Neural progenitor cell (in vitro differentiated cells): ENCODE data around the gene SEMA5B.

Experiments used
- EZH2 ChIP-seq: fragments of 200-600 bp; sonication (generic); IDR thresholded peaks from 2 replicates; pipeline ENCODE4 v1.6.1; 2017; ENCODE audit warnings: antibody characterized with exemption, mild to moderate bottlenecking, moderate library complexity
- TF ChIP-seq, protein P1 (sequence below): fragments of 200-600 bp; sonication (generic); IDR thresholded peaks from 2 replicates; pipeline ENCODE4 v1.5.1; 2017; ENCODE audit warnings: antibody characterized with exemption, mild to moderate bottlenecking

DNA sequence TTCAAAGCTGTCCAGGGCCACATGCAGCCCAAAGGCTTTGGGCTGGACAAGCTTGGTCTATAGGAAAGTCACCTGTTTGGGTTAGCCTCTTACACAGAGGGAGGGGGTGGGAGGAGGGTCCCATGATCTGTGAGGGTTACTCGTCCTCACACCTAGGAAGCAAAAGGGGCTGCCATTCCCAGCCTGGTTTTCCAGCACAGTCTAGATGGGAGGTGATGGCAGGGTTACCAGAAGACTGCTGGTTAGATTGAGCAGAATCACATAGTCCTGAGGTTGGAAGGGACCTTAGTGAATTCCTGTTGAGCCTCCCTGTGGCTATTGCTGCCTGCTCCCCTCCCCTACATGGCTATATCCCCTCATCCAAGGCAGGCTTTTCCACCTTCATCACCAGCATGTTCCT, 101.8 kb downstream of the SEMA5B start:
- TF ChIP-seq EZH2 = no peak
- TF ChIP-seq, protein P1, sequence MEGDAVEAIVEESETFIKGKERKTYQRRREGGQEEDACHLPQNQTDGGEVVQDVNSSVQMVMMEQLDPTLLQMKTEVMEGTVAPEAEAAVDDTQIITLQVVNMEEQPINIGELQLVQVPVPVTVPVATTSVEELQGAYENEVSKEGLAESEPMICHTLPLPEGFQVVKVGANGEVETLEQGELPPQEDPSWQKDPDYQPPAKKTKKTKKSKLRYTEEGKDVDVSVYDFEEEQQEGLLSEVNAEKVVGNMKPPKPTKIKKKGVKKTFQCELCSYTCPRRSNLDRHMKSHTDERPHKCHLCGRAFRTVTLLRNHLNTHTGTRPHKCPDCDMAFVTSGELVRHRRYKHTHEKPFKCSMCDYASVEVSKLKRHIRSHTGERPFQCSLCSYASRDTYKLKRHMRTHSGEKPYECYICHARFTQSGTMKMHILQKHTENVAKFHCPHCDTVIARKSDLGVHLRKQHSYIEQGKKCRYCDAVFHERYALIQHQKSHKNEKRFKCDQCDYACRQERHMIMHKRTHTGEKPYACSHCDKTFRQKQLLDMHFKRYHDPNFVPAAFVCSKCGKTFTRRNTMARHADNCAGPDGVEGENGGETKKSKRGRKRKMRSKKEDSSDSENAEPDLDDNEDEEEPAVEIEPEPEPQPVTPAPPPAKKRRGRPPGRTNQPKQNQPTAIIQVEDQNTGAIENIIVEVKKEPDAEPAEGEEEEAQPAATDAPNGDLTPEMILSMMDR = no peak
